DND-41 (cell line): ENCODE measurements around the gene CD200.

Experiments
- CTCF ChIP-seq: IDR thresholded peaks from 2 replicates; pipeline ENCODE4 v1.5.1; 2012; ENCODE audit warnings: borderline replicate concordance, low read length, moderate library complexity, mild to moderate bottlenecking; ENCODE audit not compliant: poor library complexity, severe bottlenecking; ENCODE audit errors: extremely low read depth
- EZH2 ChIP-seq: IDR thresholded peaks from 3 replicates; pipeline ENCODE4 v1.6.1; 2012; ENCODE audit warnings: borderline replicate concordance, low read depth, mild to moderate bottlenecking, moderate library complexity, low read length, inconsistent platforms; ENCODE audit not compliant: severe bottlenecking

DNA sequence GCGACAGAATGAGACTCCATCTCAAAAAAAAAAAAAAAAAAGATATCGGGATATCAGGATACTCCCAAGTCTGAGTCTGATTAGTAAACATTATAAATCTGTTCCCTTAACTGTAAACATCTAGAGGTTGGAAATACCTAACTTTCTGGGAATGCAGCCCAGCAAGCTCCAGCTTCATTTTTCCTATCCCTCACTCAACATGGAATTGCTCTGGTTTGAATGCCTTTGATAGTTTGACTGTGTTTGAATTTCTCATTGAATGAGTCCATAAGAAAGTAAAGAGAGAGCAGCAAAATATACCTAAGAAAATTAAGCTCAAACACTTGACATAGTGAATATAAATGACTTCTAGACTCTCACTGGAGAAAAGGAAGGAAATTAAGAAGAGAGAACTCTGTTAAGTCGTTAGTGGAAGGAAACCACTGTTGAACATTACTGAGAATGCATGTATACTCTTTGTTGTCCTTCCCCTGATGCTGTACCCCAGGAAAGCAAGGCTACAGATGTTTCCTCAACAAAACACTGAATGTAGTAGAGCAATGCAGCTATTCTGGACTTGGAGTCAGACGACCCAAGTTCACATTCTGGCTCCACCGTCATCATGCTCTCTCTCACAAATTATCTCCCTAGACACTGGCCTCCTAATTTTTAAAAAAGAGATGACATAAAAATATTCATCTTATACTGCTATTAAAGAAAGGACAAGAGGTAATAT lies 62.4 kb downstream of the CD200 start:
- TF ChIP-seq CTCF (no peak), EZH2 (no peak)
